Gastroesophageal sphincter (tissue), 3 donors: ENCODE results near the gene MACROD2.

Source experiments
- CTCF ChIP-seq, 4 experiments: fragments of 200-600 bp in 2 of 4; fragments of 450-650 bp in 2 of 4; sonication (generic) in 1 of 4; IDR thresholded peaks; one replicate each; pipeline ENCODE4 v1.5.1; 2017 to 2019; ENCODE audit warnings: antibody characterized with exemption in 4 of 4, mild to moderate bottlenecking in 2 of 4, moderate library complexity in 2 of 4
- POLR2AphosphoS5 ChIP-seq: sonication (generic); formaldehyde crosslinking; IDR thresholded peaks from one replicate; pipeline ENCODE4 v1.6.1; 2017; ENCODE audit warnings: antibody characterized with exemption

GRCh38 chr20:14555676-14556075 is 560.4 kb downstream of the MACROD2 start:
- TF ChIP-seq CTCF (IDR thresholded peaks at IDR 0.05) (no peak), POLR2AphosphoS5 (no peak)
